HG03025 (cell line): ENCODE measurements around the gene FAM131C.

Source experiments
- ATAC-seq: cut with Tn5 transposase; IDR thresholded peaks from one replicate; pipeline ENCODE4 v1.9.1; 2021; ENCODE audit warnings: mild to moderate bottlenecking, moderate library complexity; ENCODE audit not compliant: unreplicated experiment, low FRiP score

Gene FAM131C

GRCh38 chr1:16018749-16019643 lies 54.5 kb downstream of the FAM131C start:
- no peak for ATAC-seq

- no peak for ATAC-seq
Measured at GRCh38 chr1:16018308-16018707, 55.1 kb downstream of the FAM131C start.

- ATAC-seq = no peak
Measured at GRCh38 chr1:16017461-16018303, 55.8 kb downstream of the FAM131C start, which contains the start of gene HSPB7. TSS of gene HSPB7 (minus strand) at chr1:16018043. CDS start at chr1:16017963, 80 bp downstream.

- no peak for ATAC-seq
Measured at GRCh38 chr1:16017076-16017460, 56.4 kb downstream of the FAM131C start.

- ATAC-seq = no peak
Measured at GRCh38 chr1:16015960-16016901, 57.2 kb downstream of the FAM131C start.

- no peak for ATAC-seq
Measured at GRCh38 chr1:16015491-16015890, 58.0 kb downstream of the FAM131C start.

GRCh38 chr1:16014509-16015482 lies 58.7 kb downstream of the FAM131C start:
- ATAC-seq = no peak

GRCh38 chr1:16013908-16014258 lies 59.6 kb downstream of the FAM131C start:
- ATAC-seq = no peak

GRCh38 chr1:16013220-16013907 lies 60.1 kb downstream of the FAM131C start:
- no peak for ATAC-seq

- ATAC-seq = no peak
Measured at GRCh38 chr1:16012590-16013219, 60.7 kb downstream of the FAM131C start.

- no peak for ATAC-seq
Measured at GRCh38 chr1:16011936-16012589, 61.4 kb downstream of the FAM131C start.

- no peak for ATAC-seq
Measured at GRCh38 chr1:16010837-16011236, 62.6 kb downstream of the FAM131C start.

- ATAC-seq = no peak
Measured at GRCh38 chr1:16009678-16010077, 63.8 kb downstream of the FAM131C start.

GRCh38 chr1:16009030-16009460 lies 64.4 kb downstream of the FAM131C start:
- no peak for ATAC-seq
